ENCODE data around the gene HS6ST2. TPM values are rescaled to one million over a fixed set of nuclear protein-coding genes. Genes with fewer than 3 reads are reported as not detected.

Gene HS6ST2
- total RNA-seq, 1 experiment from 2014 or later: 24.6 TPM

DNA sequence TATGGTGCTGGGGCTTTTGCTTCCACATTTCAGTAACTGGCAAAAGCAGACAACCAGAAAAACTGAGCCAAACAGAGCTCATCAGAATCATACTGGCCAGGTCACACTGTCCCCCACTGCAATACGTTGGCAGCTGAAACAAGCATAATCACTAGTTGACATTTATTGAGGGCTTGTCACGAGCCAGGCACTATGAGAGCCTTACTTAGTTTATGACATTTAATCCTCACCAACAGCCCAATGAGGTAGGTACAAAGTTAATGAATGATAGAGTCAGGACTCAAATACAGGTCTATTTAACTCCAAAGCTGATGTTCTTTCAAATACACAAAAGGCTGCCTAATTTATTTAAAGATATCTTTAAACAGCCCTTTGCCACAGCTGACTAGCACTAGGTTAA is 295.6 kb downstream of the HS6ST2 start (continued):
- TF ChIP-seq, protein P1, sequence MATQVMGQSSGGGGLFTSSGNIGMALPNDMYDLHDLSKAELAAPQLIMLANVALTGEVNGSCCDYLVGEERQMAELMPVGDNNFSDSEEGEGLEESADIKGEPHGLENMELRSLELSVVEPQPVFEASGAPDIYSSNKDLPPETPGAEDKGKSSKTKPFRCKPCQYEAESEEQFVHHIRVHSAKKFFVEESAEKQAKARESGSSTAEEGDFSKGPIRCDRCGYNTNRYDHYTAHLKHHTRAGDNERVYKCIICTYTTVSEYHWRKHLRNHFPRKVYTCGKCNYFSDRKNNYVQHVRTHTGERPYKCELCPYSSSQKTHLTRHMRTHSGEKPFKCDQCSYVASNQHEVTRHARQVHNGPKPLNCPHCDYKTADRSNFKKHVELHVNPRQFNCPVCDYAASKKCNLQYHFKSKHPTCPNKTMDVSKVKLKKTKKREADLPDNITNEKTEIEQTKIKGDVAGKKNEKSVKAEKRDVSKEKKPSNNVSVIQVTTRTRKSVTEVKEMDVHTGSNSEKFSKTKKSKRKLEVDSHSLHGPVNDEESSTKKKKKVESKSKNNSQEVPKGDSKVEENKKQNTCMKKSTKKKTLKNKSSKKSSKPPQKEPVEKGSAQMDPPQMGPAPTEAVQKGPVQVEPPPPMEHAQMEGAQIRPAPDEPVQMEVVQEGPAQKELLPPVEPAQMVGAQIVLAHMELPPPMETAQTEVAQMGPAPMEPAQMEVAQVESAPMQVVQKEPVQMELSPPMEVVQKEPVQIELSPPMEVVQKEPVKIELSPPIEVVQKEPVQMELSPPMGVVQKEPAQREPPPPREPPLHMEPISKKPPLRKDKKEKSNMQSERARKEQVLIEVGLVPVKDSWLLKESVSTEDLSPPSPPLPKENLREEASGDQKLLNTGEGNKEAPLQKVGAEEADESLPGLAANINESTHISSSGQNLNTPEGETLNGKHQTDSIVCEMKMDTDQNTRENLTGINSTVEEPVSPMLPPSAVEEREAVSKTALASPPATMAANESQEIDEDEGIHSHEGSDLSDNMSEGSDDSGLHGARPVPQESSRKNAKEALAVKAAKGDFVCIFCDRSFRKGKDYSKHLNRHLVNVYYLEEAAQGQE (IDR thresholded peaks at IDR 0.05; ENCODE audit: low read depth): no peak
- TF ChIP-seq FOSL1 (IDR thresholded peaks at IDR 0.05; ENCODE audit: low read depth): no peak
- TF ChIP-seq EZH2 (IDR thresholded peaks at IDR 0.05): no peak
- no peak for TF ChIP-seq TCF7L2 (IDR thresholded peaks at IDR 0.05; ENCODE audit: borderline replicate concordance, extremely low read depth, insufficient read depth, insufficient read length)
- TF ChIP-seq SRF (IDR thresholded peaks at IDR 0.05; ENCODE audit: low read depth): no peak
- TF ChIP-seq SP1 (IDR thresholded peaks at IDR 0.05; ENCODE audit: low read depth): no peak

DNA sequence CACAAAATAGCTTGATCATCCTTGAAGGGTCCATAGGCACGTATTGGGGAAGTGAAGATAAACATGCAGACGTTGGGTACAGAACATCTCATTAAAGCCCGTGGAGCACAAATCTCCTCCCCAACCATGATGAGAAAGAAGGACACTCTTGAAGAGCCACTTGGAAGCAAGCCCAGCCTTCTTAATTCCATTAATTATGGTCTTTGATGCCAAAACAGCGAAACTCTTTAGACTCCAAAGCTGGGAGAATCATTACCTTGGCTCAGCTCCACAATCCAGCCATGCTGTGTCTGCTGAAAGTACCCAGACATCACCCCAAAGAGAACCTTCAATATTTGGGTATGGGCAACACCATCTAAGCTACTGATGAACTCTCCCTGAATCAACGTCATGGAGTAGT is 300.6 kb downstream of the HS6ST2 start:
- ChIA-PET RAD21 (ENCODE audit: low non-redundant PET in 1 of 2, low total read pairs in 2 of 2, uncharacterized antibody in 2 of 2, unreplicated experiment in 2 of 2) (no interaction called here), POLR2A (no interaction called here), CTCF (no interaction called here)
- no peak overlapping the region for H3K9ac ChIP-seq (ENCODE audit: low read length)
- no peak overlapping the region for H3K4me2 ChIP-seq (ENCODE audit: low read length)
- no peaks in the 10 kb centered on the region for H3K27me3 ChIP-seq (ENCODE audit: insufficient read depth, low read length)
- H3K27ac ChIP-seq (ENCODE audit: low read depth, low read length): no peak overlapping the region
- H3K9me3 ChIP-seq (ENCODE audit: control insufficient read depth in 1 of 2, insufficient read depth in 1 of 2, low read depth in 1 of 2, low read length in 2 of 2): no peaks in the 10 kb centered on the region
- H3K4me3 ChIP-seq (replicated peaks in 1 of 2; ENCODE audit: low read depth in 1 of 2, low read length in 2 of 2): no peak overlapping the region
- H3K4me1 ChIP-seq (ENCODE audit: control insufficient read depth in 1 of 2, insufficient read depth in 2 of 2, low read length in 2 of 2): no peaks in the 10 kb centered on the region
- no peak overlapping the region for H2AFZ ChIP-seq (ENCODE audit: low read depth, low read length, poor library complexity, severe bottlenecking)
- intact Hi-C loops (cut with micrococcal nuclease): no loop called here
- no peaks in the 10 kb centered on the region for H3K36me3 ChIP-seq (ENCODE audit: control insufficient read depth in 1 of 2, insufficient read depth in 2 of 2, low read length in 2 of 2)
- no peak for ATAC-seq
- H3K9me2 ChIP-seq (ENCODE audit: insufficient read depth): no peaks in the 10 kb centered on the region
- H3K79me2 ChIP-seq (ENCODE audit: insufficient read depth, low read length): no peaks in the 10 kb centered on the region
- H4K20me1 ChIP-seq (ENCODE audit: insufficient read depth): no peaks in the 10 kb centered on the region
- no TSS peak for BruUV-seq (replicated peaks)
- TF ChIP-seq EZH2 (IDR thresholded peaks at IDR 0.05) (no peak), ZNF274 (IDR thresholded peaks at IDR 0.05; ENCODE audit: low read depth, low read length) (no peak), ZFX (IDR thresholded peaks at IDR 0.05) (no peak), SIN3A (IDR thresholded peaks at IDR 0.05; ENCODE audit: low read depth) (no peak), ELF1 (IDR thresholded peaks at IDR 0.05; ENCODE audit: borderline replicate concordance, low read depth) (no peak)
- DNase-seq (ENCODE audit: low read depth, low spot score): no peak

Data from HCT116 (cell line).